NB4 (cell line): Measurements from ENCODE around the gene PRR29.

Source experiments
- MYC ChIP-seq: IDR thresholded peaks from 2 replicates; pipeline ENCODE4 v1.6.1; 2011; ENCODE audit warnings: low read depth, low read length
- POLR2A ChIP-seq: IDR thresholded peaks from 2 replicates; pipeline ENCODE4 v1.6.1; 2011; ENCODE audit warnings: mild to moderate bottlenecking; ENCODE audit not compliant: insufficient read length; ENCODE audit errors: extremely low read depth
- TF ChIP-seq, protein P1 (sequence below): IDR thresholded peaks from one replicate; pipeline ENCODE4 v1.5.1; 2012; ENCODE audit warnings: low read depth, low read length

DNA sequence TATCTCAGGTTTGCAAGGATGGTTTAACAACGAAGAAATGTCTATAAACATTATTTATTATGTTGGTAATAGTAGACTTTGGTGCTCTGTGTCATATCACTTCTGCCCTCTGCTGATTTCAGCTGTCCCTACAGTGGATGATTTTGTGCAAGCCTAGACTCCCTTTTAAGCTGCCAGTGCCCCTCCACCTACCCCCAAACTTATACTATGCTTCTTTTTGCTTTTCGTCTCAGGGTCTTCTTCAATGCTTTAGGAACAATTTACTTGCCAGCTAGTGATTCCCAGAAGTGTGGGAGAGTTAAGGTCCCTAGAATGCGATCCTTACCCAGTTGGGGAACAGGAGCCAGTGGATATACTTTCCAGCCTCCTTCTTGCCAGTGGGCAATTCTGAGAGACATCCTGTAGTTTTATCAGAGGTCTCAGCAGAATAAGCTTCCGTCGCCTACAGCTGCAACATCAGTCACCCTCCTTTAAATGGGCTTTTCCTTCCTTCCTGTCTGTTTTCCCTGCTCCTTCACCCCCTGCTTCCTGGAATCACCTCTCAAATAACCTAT lies 18.2 kb downstream of the PRR29 start:
- TF ChIP-seq, protein P1, sequence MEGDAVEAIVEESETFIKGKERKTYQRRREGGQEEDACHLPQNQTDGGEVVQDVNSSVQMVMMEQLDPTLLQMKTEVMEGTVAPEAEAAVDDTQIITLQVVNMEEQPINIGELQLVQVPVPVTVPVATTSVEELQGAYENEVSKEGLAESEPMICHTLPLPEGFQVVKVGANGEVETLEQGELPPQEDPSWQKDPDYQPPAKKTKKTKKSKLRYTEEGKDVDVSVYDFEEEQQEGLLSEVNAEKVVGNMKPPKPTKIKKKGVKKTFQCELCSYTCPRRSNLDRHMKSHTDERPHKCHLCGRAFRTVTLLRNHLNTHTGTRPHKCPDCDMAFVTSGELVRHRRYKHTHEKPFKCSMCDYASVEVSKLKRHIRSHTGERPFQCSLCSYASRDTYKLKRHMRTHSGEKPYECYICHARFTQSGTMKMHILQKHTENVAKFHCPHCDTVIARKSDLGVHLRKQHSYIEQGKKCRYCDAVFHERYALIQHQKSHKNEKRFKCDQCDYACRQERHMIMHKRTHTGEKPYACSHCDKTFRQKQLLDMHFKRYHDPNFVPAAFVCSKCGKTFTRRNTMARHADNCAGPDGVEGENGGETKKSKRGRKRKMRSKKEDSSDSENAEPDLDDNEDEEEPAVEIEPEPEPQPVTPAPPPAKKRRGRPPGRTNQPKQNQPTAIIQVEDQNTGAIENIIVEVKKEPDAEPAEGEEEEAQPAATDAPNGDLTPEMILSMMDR: no peak
- TF ChIP-seq MYC (no peak), POLR2A (no peak)
